GM21717 (cell line): Measurements from ENCODE around the gene MAMDC4.

Experiments used
- ATAC-seq: cut with Tn5 transposase; IDR thresholded peaks from one replicate; pipeline ENCODE4 v1.9.1; 2021; ENCODE audit warnings: mild to moderate bottlenecking, moderate library complexity; ENCODE audit not compliant: unreplicated experiment

Gene MAMDC4

GRCh38 chr9:136849038-136849959, 2.8 kb upstream of the MAMDC4 start, which contains the start of gene PHPT1:
Gene PHPT1 (plus strand): TSS chr9:136849409. CDS start chr9:136849431, 22 bp downstream.
- ATAC-seq, result peak; percentile 76

- no peak for ATAC-seq
Measured at GRCh38 chr9:136849960-136850865, 1.9 kb upstream of the MAMDC4 start.

GRCh38 chr9:136850866-136851775, 1.0 kb upstream of the MAMDC4 start:
- ATAC-seq, result no peak

GRCh38 chr9:136852664-136853595, 784 bp downstream of the MAMDC4 start:
- no peak for ATAC-seq

GRCh38 chr9:136853596-136854112, 1.5 kb downstream of the MAMDC4 start:
- no peak for ATAC-seq

GRCh38 chr9:136854113-136854841, 2.1 kb downstream of the MAMDC4 start:
- no peak for ATAC-seq

- ATAC-seq, result no peak
Measured at GRCh38 chr9:136854842-136855460, 2.8 kb downstream of the MAMDC4 start.

GRCh38 chr9:136855461-136856078, 3.4 kb downstream of the MAMDC4 start:
- ATAC-seq, result no peak

GRCh38 chr9:136856079-136856476, 3.9 kb downstream of the MAMDC4 start:
- no peak for ATAC-seq

GRCh38 chr9:136856541-136857141, 4.5 kb downstream of the MAMDC4 start:
- no peak for ATAC-seq

- no peak for ATAC-seq
Measured at GRCh38 chr9:136857166-136857565, 5.0 kb downstream of the MAMDC4 start.

GRCh38 chr9:136857581-136858412, 5.7 kb downstream of the MAMDC4 start:
- ATAC-seq, result no peak

- ATAC-seq, result no peak
Measured at GRCh38 chr9:136858452-136858843, 6.3 kb downstream of the MAMDC4 start.

- ATAC-seq, result no peak
Measured at GRCh38 chr9:136858844-136859757, 7.0 kb downstream of the MAMDC4 start.

- no peak for ATAC-seq
Measured at GRCh38 chr9:136860529-136860928, 8.4 kb downstream of the MAMDC4 start.
